Progenitor cell of endocrine pancreas (in vitro differentiated cells): Measurements from ENCODE around the gene CEP162. TPM values are rescaled to one million over a fixed set of nuclear protein-coding genes. Genes with fewer than 3 reads are reported as not detected.

ENCODE experiments used
- DNase-seq: peaks from one replicate; pipeline ENCODE4 v3.0.0; 2021; ENCODE audit warnings: low spot score; ENCODE audit not compliant: unreplicated experiment
- H3K27ac Mint-ChIP-seq: 2 replicates; pipeline ENCODE4 v1.8.0; 2021; ENCODE audit warnings: mild to moderate bottlenecking, moderate library complexity, mixed read lengths
- H3K27me3 Mint-ChIP-seq: 2 replicates; pipeline ENCODE4 v1.8.0; 2021; ENCODE audit warnings: mixed read lengths
- H3K36me3 Mint-ChIP-seq: 2 replicates; pipeline ENCODE4 v1.8.0; 2022; ENCODE audit warnings: mixed read lengths; ENCODE audit not compliant: insufficient read depth
- H3K4me1 Mint-ChIP-seq: 2 replicates; pipeline ENCODE4 v1.8.0; 2021; ENCODE audit warnings: low read depth, mixed read lengths
- H3K4me3 Mint-ChIP-seq: 2 replicates; pipeline ENCODE4 v1.8.0; 2021; ENCODE audit warnings: low read depth, mild to moderate bottlenecking, moderate library complexity, mixed read lengths
- H3K9me3 Mint-ChIP-seq: 2 replicates; pipeline ENCODE4 v1.8.0; 2021; ENCODE audit warnings: low read depth, mixed read lengths
- total RNA-seq: library from RNA; stranded (reverse); gene quantifications from 2 replicates; pipeline ENCODE4 v1.2.1, GENCODE V29; 2021
- TF ChIP-seq, protein P1 (sequence below): fragments of 200-600 bp; sonication (generic); IDR thresholded peaks from one replicate; pipeline ENCODE4 v1.5.0; 2021; ENCODE audit warnings: antibody characterized with exemption, mild to moderate bottlenecking; ENCODE audit not compliant: unreplicated experiment

Gene CEP162
- total RNA-seq, 1 donor from 2014 or later: 23.2 TPM

DNA sequence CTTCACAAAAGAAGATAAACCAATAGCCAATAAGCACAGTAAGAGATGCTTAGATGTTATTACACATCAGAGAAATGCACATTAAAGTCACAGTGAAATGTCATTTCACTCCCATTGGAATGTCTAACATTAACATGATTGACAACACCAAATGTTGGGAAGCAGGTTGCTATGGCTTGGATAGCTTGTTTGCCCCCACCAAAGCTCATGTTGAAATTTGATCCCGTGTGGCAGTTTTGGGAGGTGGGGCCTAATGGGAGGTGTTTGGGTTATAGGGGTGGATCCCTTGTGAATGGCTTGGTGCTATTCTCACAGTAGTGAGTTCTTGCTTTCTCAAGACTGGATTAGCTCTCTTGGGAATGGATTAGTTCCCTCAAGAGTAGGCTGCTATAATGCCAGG is 149.1 kb downstream of the CEP162 start:
- no peak overlapping the region for H3K4me3 Mint-ChIP-seq
- TF ChIP-seq, protein P1, sequence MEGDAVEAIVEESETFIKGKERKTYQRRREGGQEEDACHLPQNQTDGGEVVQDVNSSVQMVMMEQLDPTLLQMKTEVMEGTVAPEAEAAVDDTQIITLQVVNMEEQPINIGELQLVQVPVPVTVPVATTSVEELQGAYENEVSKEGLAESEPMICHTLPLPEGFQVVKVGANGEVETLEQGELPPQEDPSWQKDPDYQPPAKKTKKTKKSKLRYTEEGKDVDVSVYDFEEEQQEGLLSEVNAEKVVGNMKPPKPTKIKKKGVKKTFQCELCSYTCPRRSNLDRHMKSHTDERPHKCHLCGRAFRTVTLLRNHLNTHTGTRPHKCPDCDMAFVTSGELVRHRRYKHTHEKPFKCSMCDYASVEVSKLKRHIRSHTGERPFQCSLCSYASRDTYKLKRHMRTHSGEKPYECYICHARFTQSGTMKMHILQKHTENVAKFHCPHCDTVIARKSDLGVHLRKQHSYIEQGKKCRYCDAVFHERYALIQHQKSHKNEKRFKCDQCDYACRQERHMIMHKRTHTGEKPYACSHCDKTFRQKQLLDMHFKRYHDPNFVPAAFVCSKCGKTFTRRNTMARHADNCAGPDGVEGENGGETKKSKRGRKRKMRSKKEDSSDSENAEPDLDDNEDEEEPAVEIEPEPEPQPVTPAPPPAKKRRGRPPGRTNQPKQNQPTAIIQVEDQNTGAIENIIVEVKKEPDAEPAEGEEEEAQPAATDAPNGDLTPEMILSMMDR: no peak
- H3K9me3 Mint-ChIP-seq: peaks cover 8% of the 10 kb centered on the region
- H3K36me3 Mint-ChIP-seq: peaks cover 1% of the 10 kb centered on the region
- H3K4me1 Mint-ChIP-seq: peaks cover 13% of the 10 kb centered on the region
- no peak for DNase-seq
- no peaks in the 10 kb centered on the region for H3K27me3 Mint-ChIP-seq
- no peak overlapping the region for H3K27ac Mint-ChIP-seq

DNA sequence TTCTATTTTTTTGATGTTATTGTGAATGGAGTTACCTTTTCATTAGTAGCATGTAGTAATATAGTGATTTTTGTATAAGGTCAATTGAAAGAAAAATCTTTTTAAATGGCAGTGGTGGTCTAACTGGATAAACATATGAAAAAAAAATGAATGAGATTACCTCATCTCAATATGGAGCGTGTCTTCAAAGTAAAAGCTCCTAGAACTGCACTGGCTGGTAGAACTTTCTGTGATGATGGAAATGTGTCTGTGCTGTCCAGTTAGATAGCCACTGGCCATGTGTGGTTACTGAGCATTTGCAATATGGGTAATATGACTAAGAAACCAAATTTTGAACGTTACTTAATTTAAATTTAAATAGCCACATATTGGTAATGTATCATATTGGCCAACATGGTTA is 149.8 kb downstream of the CEP162 start:
- Mint-ChIP-seq H3K4me3 (no peak overlapping the region), H3K36me3 (peaks cover 1% of the 10 kb centered on the region), H3K27me3 (no peaks in the 10 kb centered on the region), H3K27ac (no peak overlapping the region), H3K4me1 (peaks cover 6% of the 10 kb centered on the region), H3K9me3 (peaks cover 8% of the 10 kb centered on the region)
- DNase-seq: no peak
- TF ChIP-seq, protein P1: no peak

DNA sequence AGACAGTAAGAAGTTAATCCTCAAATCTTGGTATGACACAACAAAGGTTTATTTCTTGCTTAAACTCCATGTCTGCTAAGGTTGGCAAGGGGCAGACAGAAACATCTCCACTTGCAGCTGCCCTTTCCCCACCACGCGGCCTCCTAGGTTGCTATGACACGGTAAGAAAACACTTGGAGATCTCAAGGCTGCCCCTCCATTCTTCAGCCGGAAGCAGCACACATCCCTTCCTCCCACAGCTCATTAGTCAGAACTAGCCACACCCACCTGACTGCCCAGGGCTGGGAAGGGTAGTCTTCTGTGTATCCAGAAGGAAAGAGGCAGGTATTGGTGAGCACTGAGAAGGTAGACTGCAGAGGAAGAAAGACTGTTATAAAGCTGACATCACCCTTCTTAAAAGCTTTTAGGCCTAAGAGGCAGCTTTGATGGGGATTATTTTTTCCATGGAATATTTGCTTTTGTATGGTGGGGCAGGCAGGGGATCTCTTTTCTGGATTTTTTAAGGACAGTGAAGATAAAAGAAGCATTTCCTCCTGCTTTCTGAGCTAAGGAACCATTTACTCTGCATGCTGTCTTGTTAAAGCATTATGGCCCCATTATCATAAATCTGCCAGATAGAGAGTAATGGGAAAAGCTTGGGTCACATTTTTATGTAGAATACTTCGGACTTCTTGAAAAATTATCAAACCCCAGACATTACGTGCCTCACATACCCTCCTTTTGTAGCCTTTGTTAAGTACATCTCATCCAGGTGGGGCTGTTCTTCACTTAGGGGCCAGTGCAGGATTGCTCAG is 152.3 kb downstream of the CEP162 start:
- H3K4me3 Mint-ChIP-seq: no peak overlapping the region
- TF ChIP-seq, protein P1: no peak
- no peaks in the 10 kb centered on the region for H3K27me3 Mint-ChIP-seq
- H3K27ac Mint-ChIP-seq: no peak overlapping the region
- H3K36me3 Mint-ChIP-seq: peaks cover 1% of the 10 kb centered on the region
- H3K4me1 Mint-ChIP-seq: peaks cover 3% of the 10 kb centered on the region
- H3K9me3 Mint-ChIP-seq: peaks cover 12% of the 10 kb centered on the region
- no peak for DNase-seq

Other genes with a start within 250 kb of the CEP162 start
- gene MRAP2, start 193.9 kb downstream of the CEP162 start, total RNA-seq: 1.1 TPM in 2 replicates